ENCODE data around the gene SFTPB.

DNA sequence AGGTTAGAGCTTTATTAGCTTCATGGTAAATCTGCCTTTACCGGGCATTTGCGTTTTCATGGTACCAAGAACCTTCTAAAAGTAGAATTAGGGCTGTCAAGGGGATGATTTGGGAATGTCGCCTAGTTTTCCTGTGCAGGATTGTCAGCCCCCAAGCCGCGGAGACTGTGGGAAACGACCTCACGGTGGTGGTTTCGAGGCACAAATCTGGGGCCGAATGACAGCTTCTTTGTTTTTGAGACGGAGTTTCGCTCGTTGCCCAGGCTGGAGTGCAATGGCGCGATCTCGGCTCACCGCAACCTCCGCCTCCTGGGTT is 52.6 kb downstream of the SFTPB start:
- TF ChIP-seq, protein P1, sequence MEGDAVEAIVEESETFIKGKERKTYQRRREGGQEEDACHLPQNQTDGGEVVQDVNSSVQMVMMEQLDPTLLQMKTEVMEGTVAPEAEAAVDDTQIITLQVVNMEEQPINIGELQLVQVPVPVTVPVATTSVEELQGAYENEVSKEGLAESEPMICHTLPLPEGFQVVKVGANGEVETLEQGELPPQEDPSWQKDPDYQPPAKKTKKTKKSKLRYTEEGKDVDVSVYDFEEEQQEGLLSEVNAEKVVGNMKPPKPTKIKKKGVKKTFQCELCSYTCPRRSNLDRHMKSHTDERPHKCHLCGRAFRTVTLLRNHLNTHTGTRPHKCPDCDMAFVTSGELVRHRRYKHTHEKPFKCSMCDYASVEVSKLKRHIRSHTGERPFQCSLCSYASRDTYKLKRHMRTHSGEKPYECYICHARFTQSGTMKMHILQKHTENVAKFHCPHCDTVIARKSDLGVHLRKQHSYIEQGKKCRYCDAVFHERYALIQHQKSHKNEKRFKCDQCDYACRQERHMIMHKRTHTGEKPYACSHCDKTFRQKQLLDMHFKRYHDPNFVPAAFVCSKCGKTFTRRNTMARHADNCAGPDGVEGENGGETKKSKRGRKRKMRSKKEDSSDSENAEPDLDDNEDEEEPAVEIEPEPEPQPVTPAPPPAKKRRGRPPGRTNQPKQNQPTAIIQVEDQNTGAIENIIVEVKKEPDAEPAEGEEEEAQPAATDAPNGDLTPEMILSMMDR (IDR thresholded peaks at IDR 0.05 in 4 of 5, conservative IDR thresholded peaks at IDR 0.05 in 1 of 5): no peak
- no peak for TF ChIP-seq POLR2A (IDR thresholded peaks at IDR 0.05)
